Osteocyte (in vitro differentiated cells): ENCODE measurements around the gene PKD2L1. TPM values are rescaled to one million over a fixed set of nuclear protein-coding genes. Genes with fewer than 3 reads are reported as not detected.

Experiments
- DNase-seq: peaks from one replicate; pipeline ENCODE4 v3.0.0; 2021; ENCODE audit warnings: mixed read lengths; ENCODE audit not compliant: unreplicated experiment; ENCODE audit errors: extremely low spot score
- H3K27ac Mint-ChIP-seq: one replicate; pipeline ENCODE4 v1.8.0; 2021; ENCODE audit warnings: mild to moderate bottlenecking, mixed read lengths; ENCODE audit not compliant: unreplicated experiment
- H3K27me3 Mint-ChIP-seq: one replicate; pipeline ENCODE4 v1.8.0; 2021; ENCODE audit warnings: mixed read lengths; ENCODE audit not compliant: unreplicated experiment
- H3K36me3 Mint-ChIP-seq: one replicate; pipeline ENCODE4 v1.8.0; 2021; ENCODE audit warnings: mixed read lengths; ENCODE audit not compliant: unreplicated experiment
- H3K4me1 Mint-ChIP-seq: one replicate; pipeline ENCODE4 v1.8.0; 2021; ENCODE audit warnings: mixed read lengths; ENCODE audit not compliant: unreplicated experiment
- H3K4me3 Mint-ChIP-seq: one replicate; pipeline ENCODE4 v1.8.0; 2021; ENCODE audit warnings: mild to moderate bottlenecking, moderate library complexity, mixed read lengths; ENCODE audit not compliant: unreplicated experiment
- H3K9me3 Mint-ChIP-seq: one replicate; pipeline ENCODE4 v1.8.0; 2021; ENCODE audit warnings: mixed read lengths; ENCODE audit not compliant: unreplicated experiment
- CTCF ChIP-seq: fragments of 200-600 bp; sonication (generic); IDR thresholded peaks from 2 replicates; pipeline ENCODE4 v1.5.0; 2021; ENCODE audit warnings: antibody characterized with exemption, mild to moderate bottlenecking, moderate library complexity
- total RNA-seq: library from RNA; stranded (reverse); gene quantifications from 2 replicates; pipeline ENCODE4 v1.2.1, GENCODE V29; 2021

Gene PKD2L1
- total RNA-seq, 1 donor from 2014 or later = not detected

GRCh38 chr10:100345570-100346330, 15.7 kb upstream of the PKD2L1 start:
- Mint-ChIP-seq H3K27ac (peak overlapping the region; percentile 82), H3K36me3 (peaks cover 14% of the 10 kb centered on the region), H3K4me1 (peaks cover 62% of the 10 kb centered on the region), H3K27me3 (no peaks in the 10 kb centered on the region), H3K4me3 (peak overlapping the region; percentile 95), H3K9me3 (no peaks in the 10 kb centered on the region)
- TF ChIP-seq CTCF = no peak
- DNase-seq = no peak

DNA sequence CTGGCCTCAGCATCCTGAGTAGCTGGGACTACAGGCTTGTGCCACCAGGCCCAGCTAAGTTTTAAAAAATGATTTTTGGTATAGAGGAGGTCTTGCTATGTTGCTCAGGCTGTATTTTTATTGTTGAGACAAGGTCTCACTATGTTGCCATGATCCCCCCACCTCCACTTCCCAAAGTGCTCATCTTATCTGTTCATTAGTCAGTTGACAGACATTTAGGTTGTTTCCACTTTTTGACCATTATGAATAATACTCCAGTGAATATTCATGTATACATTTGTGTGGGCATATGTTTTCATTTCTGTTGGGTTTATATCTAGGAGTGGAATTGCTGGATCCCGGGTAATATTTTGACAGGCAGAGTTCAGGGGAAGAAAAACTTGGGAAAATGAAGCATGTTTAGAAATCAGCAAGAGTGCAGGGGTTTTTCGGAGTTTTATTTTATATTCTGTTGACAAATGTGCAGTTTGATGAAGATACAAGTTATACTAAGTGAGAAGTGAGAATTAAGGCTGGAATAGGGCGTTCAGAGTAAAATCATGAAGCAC, 14.3 kb upstream of the PKD2L1 start:
- TF ChIP-seq CTCF = no peak
- H3K4me3 Mint-ChIP-seq = no peak overlapping the region

DNA sequence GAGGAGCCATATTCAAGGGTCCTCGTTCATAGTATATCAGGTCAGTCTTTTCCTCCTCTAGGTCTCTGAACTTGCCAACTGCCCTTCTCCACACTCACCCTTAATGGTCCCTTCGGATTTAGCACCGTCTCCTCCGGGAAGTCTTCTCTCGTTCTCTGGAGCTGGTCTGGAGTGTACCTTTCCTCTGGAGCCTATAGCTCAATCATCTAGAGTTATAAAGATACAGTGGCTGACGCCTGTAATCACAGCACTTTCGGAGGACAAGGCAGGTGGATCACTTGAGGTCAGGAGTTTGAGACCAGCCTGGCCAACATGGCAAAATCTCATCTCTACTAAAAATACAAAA, 12.6 kb upstream of the PKD2L1 start:
- Mint-ChIP-seq H3K4me1 (peaks cover 32% of the 10 kb centered on the region), H3K9me3 (no peaks in the 10 kb centered on the region), H3K36me3 (no peaks in the 10 kb centered on the region), H3K27ac (no peak overlapping the region), H3K4me3 (no peak overlapping the region), H3K27me3 (peaks cover 5% of the 10 kb centered on the region)
- no peak for DNase-seq
- no peak for TF ChIP-seq CTCF

More for the DNA sequence above, 14.3 kb upstream of the PKD2L1 start:
- Mint-ChIP-seq H3K4me1 (peaks cover 48% of the 10 kb centered on the region), H3K9me3 (no peaks in the 10 kb centered on the region), H3K27ac (no peak overlapping the region), H3K36me3 (peaks cover 8% of the 10 kb centered on the region), H3K27me3 (peaks cover 5% of the 10 kb centered on the region)
- no peak for DNase-seq

DNA sequence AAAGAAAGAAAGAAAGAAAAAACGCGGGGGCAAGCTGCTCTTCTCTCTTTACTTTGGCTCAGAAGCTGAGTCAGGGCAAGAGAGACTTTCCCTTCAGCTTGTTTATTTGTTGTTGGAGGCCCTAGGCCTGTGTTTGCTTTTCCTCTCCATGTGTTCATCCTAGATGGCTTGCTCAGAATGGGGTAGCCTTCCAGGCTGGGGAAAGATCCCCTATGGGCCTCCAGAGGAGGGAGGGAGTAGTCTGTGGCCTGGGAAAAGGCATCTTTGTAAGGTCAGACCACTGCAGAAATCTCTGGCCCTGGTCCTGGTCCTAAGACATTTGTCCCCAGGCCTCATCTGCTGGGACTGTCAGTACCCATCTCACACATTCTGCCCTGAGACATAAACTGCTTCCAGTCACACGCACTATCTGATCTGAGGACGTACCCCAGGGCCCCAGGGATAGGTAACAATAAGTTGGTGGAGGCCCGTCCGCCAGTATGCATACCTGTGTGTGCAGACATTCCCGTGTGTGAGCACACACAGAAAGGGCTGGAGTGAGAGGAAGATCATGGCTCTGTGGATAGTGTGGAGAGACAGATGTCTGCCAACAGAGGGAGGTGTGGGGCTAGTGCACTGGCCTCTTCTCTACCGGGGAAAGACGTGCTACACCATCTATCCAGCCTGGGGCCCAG, 12.1 kb upstream of the PKD2L1 start:
- DNase-seq = no peak
- Mint-ChIP-seq H3K4me3 (no peak overlapping the region), H3K36me3 (no peaks in the 10 kb centered on the region), H3K27me3 (peaks cover 5% of the 10 kb centered on the region), H3K9me3 (no peaks in the 10 kb centered on the region), H3K27ac (no peak overlapping the region), H3K4me1 (peaks cover 32% of the 10 kb centered on the region)
- TF ChIP-seq CTCF = peak; percentile 76
